C4-2B (cell line): ENCODE results near the gene STARD13.

Experiments
- H3K27ac ChIP-seq: fragments of 450-650 bp; 2 replicates; pipeline ENCODE4 v1.5.1; 2017
- ZFX ChIP-seq: fragments of 450-650 bp; IDR thresholded peaks from 2 replicates; pipeline ENCODE4 v1.6.1; 2017
- TF ChIP-seq, protein P1 (sequence below): fragments of 450-650 bp; conservative IDR thresholded peaks from 2 replicates; pipeline ENCODE4 v1.5.1; 2017; ENCODE audit warnings: mild to moderate bottlenecking

The STARD13 gene

DNA sequence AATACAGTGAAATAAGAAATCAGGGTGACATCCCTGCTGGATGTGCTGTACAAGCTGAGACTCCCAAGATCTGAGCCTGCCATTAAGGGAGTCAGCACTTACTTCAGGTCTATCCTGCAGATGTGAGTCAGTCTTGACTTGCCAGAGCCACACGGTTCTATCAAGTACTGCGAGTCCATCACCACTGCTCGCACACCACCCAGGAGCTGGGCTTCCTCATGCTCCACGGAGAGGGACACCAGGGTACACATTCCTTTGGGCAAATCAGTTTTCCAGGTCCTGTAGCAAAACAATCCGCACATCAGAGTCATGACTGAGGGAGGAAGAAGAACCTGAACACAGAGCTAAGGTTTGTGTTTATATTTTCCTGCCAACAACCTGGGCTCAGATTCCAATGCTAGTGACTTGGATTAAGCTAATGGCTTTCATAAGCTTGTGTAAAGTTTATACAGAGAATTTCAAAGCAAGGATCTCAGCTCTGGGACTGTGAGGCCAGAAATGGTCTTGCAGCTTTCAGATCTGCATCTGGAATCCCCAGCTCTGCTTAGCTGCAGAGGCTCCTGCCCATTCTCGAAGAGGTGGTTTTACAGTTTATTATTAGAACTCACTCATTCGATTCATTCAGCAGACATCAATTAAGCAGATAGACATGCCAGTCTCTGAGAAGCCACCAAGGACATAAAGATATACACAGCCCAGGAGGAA lies 178.7 kb downstream of the STARD13 start:
- H3K27ac ChIP-seq, result no peak overlapping the region
- TF ChIP-seq, protein P1, sequence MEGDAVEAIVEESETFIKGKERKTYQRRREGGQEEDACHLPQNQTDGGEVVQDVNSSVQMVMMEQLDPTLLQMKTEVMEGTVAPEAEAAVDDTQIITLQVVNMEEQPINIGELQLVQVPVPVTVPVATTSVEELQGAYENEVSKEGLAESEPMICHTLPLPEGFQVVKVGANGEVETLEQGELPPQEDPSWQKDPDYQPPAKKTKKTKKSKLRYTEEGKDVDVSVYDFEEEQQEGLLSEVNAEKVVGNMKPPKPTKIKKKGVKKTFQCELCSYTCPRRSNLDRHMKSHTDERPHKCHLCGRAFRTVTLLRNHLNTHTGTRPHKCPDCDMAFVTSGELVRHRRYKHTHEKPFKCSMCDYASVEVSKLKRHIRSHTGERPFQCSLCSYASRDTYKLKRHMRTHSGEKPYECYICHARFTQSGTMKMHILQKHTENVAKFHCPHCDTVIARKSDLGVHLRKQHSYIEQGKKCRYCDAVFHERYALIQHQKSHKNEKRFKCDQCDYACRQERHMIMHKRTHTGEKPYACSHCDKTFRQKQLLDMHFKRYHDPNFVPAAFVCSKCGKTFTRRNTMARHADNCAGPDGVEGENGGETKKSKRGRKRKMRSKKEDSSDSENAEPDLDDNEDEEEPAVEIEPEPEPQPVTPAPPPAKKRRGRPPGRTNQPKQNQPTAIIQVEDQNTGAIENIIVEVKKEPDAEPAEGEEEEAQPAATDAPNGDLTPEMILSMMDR, result no peak
- TF ChIP-seq ZFX, result no peak

DNA sequence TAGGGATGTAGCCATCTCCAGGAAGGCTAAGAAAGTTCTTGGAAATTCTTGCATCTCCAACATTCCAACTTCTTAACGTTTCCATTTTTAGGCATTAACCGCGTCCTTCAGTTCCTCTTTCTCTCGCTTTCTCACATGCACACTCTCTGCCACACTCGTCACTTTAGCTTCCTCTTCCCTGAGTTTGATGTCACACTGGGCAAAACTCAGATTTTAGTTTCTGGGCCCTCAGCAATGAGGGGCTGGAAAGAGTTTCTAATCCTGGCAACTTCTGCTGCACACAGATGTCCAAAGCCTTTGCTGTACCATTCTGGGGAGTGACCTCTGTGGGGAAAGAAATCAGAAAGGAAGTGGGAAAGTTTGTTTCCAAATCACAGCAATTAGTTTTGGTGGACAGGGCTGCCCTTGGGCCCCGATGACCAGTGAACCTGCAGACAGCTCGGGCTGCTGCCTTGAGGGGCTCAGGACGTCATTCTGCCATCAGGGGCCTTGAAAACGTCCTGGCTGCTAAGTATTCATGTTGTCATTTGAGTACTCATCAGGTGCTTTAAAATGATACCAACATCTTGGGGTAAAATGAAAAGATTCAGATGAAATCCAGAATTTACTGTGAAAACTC lies 180.1 kb downstream of the STARD13 start:
- no peak overlapping the region for H3K27ac ChIP-seq
- TF ChIP-seq, protein P1, result no peak
- no peak for TF ChIP-seq ZFX

DNA sequence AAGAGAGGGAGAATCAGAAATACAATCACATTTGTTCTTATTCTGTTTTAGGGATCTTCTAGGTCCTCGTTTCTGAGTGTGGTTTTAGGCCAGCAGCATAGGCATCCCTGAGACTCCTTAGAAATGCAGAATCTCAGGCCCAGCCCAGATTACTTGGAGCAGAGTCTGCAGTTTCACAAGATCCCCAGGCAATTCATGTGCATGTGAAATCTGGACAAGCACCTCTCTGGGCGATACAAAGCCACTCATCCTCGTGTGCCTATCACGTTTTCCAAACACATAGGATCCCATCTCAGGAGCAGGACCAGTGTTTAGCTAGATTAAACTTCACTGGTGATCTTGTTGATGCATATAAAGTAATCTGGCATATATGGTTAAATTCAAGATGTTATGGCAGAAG lies 182.1 kb downstream of the STARD13 start:
- TF ChIP-seq ZFX, result no peak
- TF ChIP-seq, protein P1, result no peak
- H3K27ac ChIP-seq, result no peak overlapping the region

DNA sequence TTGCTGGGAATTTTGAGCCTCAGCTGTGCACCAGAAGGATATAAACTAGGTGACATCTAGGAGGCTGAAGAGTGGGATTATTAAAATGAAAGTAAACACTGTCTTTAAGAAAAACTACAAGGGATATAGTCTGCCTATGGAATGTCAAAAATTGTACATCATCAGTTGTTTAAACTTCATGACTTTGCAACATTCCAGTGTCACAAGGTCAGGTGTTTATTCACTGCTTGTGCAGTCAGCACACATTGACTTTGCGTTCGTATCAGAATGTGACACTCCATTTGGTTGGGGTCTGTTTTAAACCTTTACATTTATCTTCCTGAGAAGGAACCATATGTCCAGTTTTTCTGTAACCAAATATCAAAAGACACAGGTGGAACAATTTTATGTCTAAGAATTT lies 183.7 kb downstream of the STARD13 start:
- no peak overlapping the region for H3K27ac ChIP-seq
- TF ChIP-seq, protein P1, result no peak
- no peak for TF ChIP-seq ZFX

DNA sequence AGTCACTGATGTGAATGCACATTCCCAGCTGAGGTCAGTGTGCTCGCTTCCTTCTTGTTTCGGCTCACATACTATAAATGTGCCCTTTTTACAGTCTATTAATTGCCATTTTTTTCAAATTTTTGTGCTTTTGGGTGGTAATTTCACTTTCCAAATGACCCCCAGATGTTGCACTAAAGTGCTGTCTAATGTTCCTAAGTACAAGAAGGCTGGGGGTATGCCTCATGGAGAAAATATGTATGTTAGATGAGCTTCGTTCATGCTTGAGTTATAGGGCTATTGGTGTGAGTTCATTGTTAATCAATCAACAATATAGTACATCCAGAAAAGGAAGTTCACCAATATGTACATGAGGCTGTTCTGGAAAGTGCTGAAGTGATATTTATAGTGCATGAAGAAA lies 184.7 kb downstream of the STARD13 start:
- TF ChIP-seq, protein P1, result no peak
- no peak for TF ChIP-seq ZFX
- no peak overlapping the region for H3K27ac ChIP-seq

DNA sequence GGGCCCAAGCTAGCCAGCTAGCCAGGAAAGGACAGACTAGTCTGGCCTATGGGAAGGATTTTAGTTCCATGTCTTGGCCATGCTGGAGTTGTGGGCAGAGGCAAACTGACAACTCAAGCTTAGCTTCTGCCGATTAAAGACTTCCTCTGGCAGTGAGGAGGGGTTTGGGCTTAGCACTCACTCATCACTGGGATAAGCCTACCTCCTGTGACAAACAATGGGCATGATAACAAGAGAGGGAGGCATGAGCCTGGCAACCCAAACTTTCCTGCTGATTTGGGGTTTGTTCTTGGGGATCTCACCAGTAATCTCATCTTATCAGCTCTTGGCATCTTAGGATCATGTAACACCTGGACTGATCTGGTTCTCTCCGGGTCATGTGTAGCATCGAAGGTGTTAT lies 185.7 kb downstream of the STARD13 start:
- H3K27ac ChIP-seq, result no peak overlapping the region
- TF ChIP-seq ZFX, result no peak
- TF ChIP-seq, protein P1, result no peak

DNA sequence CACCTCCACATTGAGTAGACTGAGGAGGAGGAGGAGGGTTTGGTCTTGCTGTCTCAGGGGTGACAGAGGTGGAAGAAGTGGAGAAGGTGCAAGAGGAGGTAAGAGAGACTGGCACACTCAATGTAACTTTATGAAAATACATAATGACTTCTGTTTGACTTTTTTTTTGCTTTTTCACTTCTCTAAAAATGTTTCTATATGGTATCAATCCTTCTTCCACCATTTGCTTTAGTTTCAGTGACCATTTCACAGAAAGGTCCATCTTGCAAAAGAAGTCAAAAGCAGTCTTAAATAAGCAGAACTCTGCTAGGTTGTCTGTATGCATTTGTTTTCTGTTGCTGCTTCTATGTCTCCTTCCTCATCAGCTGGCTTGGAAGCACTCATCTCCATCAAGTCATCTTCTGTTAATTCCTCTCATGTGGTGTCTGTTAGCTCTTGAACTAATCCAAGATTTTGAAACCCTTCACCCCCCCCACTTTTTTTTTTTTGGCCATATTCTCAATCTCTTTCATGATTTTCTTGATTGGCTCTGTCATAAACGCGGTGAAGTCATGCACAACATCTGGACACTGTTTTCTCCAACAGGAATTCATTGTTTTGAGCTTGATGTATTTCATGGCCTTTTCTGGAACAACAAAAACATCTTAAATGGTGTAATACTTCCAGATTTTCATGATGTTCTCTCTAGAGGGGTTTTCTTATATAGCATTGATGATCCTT lies 188.5 kb downstream of the STARD13 start:
- H3K27ac ChIP-seq, result no peak overlapping the region
- no peak for TF ChIP-seq ZFX
- TF ChIP-seq, protein P1, result no peak
